GM21737 (cell line): Measurements from ENCODE around the gene GRM3.

Experiments
- ATAC-seq: cut with Tn5 transposase; IDR thresholded peaks from one replicate; pipeline ENCODE4 v1.9.1; 2021; ENCODE audit warnings: mild to moderate bottlenecking, moderate library complexity; ENCODE audit not compliant: unreplicated experiment

The GRM3 gene

GRCh38 chr7:86889501-86889900, 245.8 kb downstream of the GRM3 start:
- ATAC-seq, result no peak

- no peak for ATAC-seq
Observed at GRCh38 chr7:86898171-86898570, 254.5 kb downstream of the GRM3 start.

- no peak for ATAC-seq
Observed at GRCh38 chr7:86900886-86901285, 257.2 kb downstream of the GRM3 start.

- ATAC-seq, result no peak
Observed at GRCh38 chr7:86904949-86905834, 261.5 kb downstream of the GRM3 start.

- ATAC-seq, result no peak
Observed at GRCh38 chr7:86908948-86909347, 265.2 kb downstream of the GRM3 start.

GRCh38 chr7:86911659-86912058, 267.9 kb downstream of the GRM3 start:
- no peak for ATAC-seq

GRCh38 chr7:86913709-86914108, 270.0 kb downstream of the GRM3 start:
- no peak for ATAC-seq
